NCI-H2196 treated with DMSO at 0.1 percent for 48 hours (cell line): ENCODE data around the gene TMEM121.

Experiments
- DNase-seq: peaks from one replicate; lab custom pipeline; 2025; ENCODE audit not compliant: unreplicated experiment; lab: John Stamatoyannopoulos, UW

TMEM121 gene

GRCh38 chr14:105525861-105526775, at the start of gene TMEM121:
Gene TMEM121, plus strand, starts transcription at chr14:105526583. Its CDS starts 2,252 bp downstream, at chr14:105528835.
- DNase-seq: no peak

- no peak for DNase-seq
Measured at GRCh38 chr14:105476831-105477659, 49.3 kb upstream of the TMEM121 start.

- DNase-seq: peak; percentile 18
Measured at GRCh38 chr14:105477660-105478397, 48.6 kb upstream of the TMEM121 start.

- no peak for DNase-seq
Measured at GRCh38 chr14:105478398-105479251, 47.8 kb upstream of the TMEM121 start.

- DNase-seq: no peak
Measured at GRCh38 chr14:105479431-105480158, 46.8 kb upstream of the TMEM121 start.

GRCh38 chr14:105480199-105480746, 46.1 kb upstream of the TMEM121 start:
- no peak for DNase-seq

- peak; percentile 62 for DNase-seq
Measured at GRCh38 chr14:105480807-105481801, 45.3 kb upstream of the TMEM121 start.

GRCh38 chr14:105481886-105482457, 44.4 kb upstream of the TMEM121 start:
- DNase-seq: peak; percentile 69

- no peak for DNase-seq
Measured at GRCh38 chr14:105482486-105483110, 43.8 kb upstream of the TMEM121 start.

- no peak for DNase-seq
Measured at GRCh38 chr14:105483300-105484068, 42.9 kb upstream of the TMEM121 start.

GRCh38 chr14:105484069-105484996, 42.0 kb upstream of the TMEM121 start:
- DNase-seq: no peak

GRCh38 chr14:105484997-105485393, 41.4 kb upstream of the TMEM121 start:
- no peak for DNase-seq

- DNase-seq: no peak
Measured at GRCh38 chr14:105485739-105486162, 40.6 kb upstream of the TMEM121 start.

- no peak for DNase-seq
Measured at GRCh38 chr14:105486163-105486973, 40.0 kb upstream of the TMEM121 start, which contains the start of gene CRIP1. Gene CRIP1, plus strand, starts transcription at chr14:105486886. Its CDS starts 374 bp downstream, at chr14:105487260.
